ENCODE data around the gene GPRIN1.
"Not testable (repeated sequence)": the region's sequence is repeated elsewhere in the genome, so short reads cannot be mapped to it uniquely, and the experiment has no call there.

Gene GPRIN1

DNA sequence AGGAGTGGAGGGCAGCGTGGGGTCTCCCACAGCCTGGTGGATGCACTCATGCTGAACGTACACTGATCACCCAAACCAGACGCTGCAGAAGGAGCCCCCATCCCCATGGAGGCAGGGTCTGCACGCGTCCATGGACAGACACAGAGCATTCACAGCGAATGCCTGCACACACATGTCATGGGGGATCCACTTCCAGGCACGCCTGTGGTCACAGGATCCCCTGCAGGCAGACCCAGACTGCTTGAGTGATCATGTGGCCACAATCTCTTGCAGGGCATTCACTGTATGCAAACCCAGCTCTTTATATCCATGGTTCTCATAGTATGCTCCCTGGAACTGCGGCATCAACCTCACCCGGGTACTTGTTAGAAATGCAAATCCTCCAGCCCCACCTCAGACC is 15.0 kb upstream of the GPRIN1 start:
- DNase-seq (ENCODE audit: low spot score), result no peak

DNA sequence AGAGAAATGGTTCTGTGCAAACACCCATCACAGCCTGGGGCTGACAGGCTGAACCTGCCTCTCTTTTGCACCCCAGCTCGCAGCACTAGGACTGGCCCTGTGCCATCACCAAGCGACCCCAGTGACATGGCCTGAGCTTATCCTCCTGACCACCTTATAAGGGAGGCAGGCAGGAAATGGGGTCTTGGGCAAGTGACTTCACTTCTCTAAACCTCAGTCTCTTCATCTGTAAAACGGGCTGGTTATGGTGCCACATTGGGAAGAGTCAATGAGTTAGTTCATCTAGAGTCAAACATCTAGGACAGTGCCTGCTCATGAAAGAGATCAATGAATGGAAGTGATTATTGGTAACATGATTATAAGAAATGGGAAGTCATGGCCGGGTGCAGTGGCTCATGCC is 14.2 kb upstream of the GPRIN1 start:
- no peak for DNase-seq (ENCODE audit: low spot score)

DNA sequence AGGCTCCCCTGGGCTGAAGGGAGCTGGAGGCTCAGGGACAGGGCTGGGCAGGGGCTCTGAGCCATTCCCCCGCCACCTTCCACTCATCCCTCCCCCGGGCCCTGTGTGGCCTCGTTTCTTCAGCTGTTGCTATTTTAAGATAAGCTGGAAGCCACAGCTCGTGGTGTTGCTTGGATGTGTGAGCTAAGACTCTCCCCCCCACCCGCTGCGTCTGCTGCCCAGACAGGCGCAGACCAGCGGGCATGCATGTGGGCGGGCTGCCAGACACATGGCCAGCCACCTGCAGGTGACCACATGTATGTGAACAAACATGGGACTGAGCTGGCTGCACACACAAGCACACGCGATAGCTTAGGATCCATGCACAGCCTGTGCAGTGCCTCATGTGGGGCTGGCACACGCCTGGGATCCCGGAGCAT is 11.7 kb upstream of the GPRIN1 start:
- no peak for DNase-seq (ENCODE audit: low spot score)

DNA sequence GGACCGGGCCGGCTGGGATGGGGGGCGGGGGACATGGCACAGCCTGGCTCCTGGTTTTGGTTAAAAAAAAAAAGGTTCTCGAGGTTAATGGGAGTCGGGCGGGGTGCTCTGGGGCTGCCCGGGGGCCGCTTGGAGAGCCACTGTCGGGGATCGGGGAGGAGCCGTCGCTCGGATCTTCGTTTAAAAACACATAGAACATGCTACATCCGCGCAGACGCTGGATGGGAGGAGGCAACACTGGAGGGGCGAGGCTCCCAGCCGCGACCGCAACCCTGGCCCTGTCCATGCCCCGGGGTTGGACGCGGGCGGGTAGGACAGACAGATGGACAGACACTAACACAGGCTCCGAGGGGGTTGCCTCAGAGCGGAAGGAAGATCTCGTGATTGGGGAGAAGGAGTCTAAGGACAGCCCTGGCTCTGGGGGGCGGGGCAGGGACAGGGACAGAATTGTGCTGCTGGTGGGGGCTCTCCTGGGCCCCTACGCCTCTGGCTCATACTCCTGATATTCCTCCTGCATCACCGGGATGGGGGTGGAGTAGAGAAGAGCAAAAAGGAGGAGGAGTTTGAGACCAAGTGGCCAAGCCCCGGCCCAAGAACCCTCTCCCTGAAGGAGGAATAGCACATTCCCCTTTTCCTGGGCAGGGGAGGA is 10.5 kb upstream of the GPRIN1 start:
- DNase-seq (ENCODE audit: low spot score), result no peak

DNA sequence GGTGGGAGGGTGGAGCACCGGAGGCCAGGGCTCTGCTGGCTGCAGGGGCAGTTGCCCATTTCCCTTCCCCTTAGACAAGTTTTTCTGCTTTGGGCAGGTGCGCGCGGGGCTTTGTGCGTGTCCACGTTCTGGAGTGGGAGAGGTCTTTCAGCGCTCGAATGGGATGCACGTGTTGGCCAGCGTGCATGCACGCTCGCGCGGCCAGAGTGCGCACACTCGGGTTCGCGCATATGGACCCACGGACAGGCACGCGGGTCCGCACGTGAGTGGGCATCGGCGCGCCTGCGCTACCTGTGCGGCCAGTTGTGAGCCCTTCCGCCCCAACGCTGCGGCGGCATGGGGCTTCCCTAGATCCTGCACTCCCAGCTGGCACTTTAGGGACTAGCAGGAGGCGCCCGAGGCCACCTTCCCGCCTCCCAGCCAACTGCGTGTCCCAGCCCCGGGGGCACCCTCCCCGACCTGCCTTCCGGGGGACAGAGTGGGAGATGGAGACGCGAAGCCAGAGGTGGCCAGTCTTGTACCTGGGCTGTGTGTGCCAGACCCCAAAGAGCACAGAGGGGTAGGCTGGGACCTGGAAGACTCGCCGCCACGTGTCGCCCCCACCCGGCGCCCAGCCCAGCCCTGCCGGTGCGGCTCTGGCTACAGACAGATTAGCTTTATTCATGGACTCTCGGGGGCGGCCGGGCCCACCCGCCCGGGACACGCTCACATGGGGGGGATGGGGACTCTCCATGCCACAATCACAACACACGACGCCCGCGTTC is 9.8 kb upstream of the GPRIN1 start:
- DNase-seq (ENCODE audit: low spot score), result no peak

DNA sequence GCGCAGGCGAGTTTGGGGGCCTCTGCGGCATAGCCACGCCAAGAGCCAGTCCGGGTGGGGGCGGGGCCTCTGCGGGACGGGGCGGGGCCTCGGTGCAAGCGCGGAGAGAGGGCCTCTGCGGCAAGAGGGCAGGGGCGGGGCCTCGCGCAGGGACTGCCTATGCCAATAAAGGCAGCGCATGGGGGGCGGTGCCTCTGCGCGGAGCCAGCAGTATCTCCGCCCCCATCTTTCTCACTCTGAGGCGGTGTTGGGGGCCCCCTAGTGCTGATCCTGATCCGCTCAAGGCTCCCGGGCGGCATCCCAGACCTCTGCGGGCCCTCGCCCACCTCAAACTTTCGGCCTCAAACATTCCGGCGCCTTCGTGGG is 9.2 kb upstream of the GPRIN1 start:
- DNase-seq (ENCODE audit: low spot score), result peak; percentile 60

DNA sequence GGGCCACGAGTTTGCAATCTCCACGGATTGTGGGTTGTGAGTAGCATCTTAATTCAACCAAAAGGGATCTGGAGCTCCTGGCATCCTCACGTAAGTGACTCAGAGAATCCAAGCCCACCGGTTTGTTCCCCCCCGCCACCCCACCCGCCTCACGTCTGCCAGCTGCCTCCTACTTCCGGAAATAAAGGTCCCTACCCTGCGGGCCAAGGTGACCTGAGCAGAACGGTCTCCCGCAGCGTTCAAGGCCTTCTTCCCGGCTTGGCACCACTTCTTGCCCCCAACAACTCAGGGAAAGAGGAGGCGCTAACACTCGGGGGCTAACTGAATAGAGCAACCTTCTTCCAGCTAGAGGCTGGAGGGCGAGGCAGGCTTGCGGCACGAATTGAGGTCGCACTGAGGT is 8.8 kb upstream of the GPRIN1 start:
- DNase-seq (ENCODE audit: low spot score), result no peak

DNA sequence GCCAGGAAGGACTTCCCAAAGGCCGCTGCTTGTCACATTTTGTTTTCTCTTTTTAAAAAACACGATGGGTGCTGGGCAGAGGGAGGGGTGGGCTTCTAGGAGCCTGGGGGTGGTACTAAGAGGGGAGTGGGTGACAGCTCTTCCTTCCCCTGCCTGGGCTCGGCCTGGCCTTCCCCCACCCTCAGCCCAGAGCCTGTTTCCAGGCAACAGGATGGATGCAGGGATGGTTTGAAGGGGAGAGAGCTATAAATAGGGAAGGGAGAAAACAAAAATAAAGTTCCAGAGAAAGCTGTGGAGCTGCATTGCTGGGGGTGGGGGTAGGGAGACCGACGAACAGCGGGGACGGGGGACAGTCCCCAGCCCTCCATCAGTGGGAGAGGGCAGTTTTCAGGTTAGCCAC is 6.6 kb upstream of the GPRIN1 start:
- DNase-seq (ENCODE audit: low spot score), result no peak

DNA sequence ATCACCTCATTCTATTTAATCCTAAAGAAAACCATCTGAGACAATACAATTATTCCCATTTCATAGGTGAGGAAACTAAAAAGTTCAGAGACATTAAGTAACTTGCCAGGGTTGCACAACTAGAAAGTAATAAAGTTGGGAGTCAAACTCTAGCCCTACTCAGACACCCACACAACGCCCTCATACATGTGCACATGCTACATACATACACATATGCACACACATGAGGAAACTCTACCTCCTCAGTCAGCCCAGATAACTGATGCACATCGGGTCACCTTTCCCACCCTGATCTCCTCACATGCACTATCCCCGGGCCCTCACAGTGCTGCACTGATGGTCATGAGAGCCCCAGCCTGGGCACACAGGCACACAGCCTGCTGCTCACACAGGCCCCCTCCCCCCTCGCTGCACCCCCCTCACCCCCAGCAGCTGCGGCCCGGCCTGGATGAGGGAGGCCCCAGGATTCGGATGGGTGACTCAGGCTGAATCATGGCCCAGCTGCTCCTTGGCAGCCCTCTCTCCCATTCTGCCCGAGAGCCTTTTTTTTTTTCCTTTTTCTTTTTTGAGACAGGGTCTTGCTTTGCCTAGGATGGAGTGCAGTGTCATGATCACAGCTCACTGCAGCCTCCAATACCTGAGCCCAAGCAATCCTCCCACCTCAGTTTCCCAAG is 5.0 kb upstream of the GPRIN1 start:
- DNase-seq (ENCODE audit: low spot score), result no peak

DNA sequence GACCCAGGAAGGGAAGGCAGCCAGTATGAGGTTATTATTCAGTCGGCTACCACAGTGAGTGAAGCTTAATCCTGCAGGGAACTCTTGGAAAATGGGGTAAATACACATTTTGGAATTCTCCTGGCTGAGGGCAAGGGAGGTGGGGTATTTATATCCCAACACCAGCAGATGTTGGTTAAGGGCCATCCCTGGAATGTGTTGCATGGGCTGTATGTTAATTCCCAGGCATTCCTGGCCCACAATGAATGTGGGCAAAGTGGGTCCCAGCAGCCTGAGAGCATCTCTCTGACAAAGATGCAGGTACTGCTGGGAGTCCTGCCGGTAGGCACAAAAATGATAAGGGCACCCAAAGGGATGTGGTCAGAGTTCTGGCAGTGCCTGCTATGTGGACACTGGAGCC is 2.9 kb upstream of the GPRIN1 start:
- no peak for DNase-seq (ENCODE audit: low spot score)

DNA sequence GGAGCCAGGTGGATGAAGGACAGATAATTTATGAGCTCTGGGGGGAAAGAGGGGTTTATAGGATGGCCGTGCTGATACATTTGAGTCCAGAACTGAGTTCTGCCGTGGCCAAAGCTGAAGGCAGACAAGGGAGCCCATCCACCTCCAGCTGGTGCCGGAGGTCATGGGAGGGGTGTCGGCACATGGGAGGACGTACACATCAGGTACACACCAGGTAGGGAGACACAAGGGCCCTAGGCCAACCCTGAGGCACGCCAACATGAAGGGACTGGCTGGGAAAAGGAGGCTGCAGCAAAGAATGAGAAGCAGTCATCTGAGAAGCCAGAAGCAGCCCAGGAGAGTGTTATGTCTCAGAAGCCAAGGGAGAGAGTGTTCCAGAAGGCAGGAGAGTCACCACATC is 2.1 kb upstream of the GPRIN1 start:
- no peak for DNase-seq (ENCODE audit: low spot score)

DNA sequence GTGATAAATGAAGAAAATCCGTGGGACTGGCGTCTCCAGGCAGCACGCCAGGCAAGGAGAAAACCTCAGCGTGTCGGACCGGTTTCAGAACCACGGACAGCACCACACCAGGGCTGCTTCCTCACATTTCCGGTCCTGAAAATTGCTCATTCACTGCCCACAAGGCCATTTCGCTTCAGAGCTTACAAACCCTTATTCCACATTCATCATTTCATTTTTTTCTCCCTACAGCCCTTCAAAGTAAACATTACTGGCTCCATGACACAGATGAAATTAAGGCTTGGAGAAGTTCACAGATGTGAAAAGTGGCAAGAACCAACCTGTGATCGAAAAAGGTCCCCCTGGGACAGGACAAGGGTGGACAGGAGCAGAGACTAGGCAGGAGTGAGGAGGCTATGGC is 1.5 kb upstream of the GPRIN1 start:
- DNase-seq (ENCODE audit: low spot score), result peak; percentile 33

DNA sequence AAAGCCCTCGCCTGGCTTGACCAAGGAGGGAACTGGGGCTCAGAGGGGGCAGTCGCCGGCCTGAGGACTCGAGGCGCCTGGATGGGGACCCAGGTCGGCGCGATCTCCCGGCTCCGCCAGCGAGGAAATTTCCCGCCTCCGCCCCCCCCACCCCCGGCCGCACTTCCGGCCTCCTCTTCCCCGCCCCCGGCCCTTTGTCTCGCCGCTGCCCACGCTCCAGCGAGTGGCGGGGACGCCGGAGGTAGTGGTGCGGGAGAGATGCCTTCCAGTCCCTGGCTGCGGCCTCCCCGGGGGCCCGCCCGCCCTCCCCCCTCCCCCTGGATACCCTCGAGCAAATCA is 448 bp upstream of the GPRIN1 start:
- no peak for DNase-seq (ENCODE audit: low spot score)

DNA sequence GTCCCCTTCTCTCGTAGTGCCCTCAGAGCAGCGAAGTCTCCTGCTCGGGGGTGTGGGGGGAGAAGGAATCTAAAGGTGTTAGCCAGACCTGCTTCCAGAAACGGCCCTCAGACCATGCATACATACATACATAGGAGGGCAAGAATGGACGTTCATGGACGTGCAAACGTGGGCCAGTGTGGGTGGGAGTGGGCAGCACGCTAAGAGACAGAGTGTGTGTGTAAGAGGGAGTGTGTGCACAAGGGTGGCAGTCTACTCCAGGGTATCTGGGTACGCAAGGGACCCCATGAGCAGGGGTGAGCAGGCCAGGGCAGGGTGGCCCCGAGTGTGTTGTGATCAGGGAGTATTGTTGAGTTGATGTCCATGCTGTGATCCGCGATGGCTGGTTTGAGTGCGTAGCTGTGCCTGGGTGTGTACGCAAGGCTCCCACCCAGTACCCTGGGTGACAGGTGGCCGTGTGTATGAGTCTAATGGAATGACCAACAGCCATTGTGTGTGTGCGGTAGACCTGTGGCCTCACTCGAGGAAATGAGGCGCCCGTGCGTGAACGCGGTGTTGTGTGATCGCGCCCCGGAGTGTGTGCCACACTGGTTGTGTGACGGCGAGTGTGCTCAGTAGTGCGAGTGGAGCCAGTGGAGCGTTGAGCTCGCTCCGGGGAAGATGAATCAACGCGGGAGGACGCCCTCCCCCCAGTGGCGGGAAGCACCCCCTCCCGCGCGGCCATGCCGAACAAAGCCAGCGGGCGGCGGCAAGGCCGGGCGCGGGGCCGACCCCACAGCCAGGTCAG is 826 bp downstream of the GPRIN1 start:
- DNase-seq (ENCODE audit: low spot score), result no peak

DNA sequence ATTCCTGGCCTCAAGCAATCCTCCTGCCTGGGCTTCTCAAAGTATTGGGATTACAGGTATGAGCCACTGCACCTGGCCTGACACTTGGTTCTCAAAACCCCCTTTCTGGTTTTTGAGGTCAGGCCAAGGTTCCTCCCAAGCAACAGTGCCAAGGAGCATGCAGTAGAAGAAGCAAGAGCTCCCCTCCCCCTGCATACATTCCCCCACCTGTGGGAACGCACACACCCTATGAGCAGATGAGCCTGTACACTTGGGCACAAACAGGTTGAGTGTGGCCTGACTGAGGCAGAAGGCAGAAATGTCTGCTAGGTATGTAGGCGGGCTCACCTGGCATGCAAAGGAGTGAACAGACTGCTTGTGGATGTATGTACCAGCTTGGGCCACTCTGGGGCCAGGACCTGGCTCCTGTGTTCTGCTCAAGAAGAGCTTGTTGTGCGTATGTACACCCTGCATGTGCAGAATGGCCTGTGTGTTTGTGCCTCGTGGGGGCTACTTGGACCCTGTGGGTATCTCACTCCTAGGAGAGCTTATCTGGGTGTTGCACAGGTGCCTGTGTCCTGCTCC is 1.7 kb downstream of the GPRIN1 start:
- no peak for DNase-seq (ENCODE audit: low spot score)

DNA sequence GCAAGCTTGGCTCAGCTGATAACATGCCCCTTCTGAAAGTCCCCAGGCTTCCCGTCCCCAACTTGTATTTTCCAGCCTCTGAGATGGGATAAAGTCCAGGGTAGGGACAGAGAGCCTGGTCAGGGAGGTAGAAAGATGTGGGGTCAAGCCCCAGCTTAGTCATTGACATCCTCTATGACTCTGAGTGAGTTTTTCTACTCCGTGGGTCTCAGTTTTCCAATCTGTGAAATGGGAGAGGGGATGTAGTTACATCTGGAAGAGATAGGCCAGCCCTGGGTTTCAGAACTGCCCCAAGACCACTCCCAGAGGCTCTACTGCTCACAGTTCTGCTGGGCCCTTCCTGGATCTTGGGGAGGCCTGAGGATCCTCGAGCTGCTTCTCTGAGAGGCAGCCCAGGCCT is 3.1 kb downstream of the GPRIN1 start:
- no peak for DNase-seq (ENCODE audit: low spot score)

DNA sequence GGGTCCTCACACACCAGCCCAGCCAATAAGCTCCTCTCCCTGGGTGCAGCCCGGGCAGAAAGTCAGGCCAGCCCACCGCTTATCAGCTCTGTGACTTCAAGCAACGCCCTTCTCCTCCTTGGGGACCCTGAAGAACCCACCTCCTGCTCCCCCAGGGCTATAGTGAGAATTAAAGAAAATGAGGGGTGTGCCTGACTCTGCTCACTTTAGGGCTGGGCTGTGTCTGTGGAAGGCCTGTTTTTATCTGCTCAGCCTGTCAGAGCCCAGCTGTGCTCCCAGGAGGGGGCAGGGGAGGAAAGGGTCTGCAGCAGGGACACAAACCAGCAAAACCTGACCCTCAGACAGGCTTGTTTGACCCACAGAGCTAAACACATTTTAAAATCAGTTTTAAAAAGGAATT is 3.9 kb downstream of the GPRIN1 start:
- DNase-seq (ENCODE audit: low spot score), result no peak

DNA sequence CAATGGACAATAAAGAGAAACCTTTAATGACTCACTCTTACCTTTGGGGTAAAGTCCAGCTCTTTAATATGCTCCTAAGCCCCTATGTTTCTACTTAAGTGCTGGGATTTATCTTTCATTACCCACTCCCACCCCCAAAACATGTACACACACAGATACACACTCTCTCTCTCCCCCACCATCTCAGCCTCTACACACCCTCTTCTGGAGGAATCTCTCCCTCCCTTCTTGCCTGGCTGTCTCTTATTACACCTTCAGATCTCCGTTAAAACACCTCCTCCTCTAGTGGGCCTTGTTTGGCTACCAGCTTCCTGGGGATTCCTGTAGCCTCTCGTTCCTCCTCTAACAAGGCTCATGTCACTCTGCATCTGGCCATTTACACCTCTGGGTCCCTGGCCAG is 6.9 kb downstream of the GPRIN1 start:
- no peak for DNase-seq (ENCODE audit: low spot score)

DNA sequence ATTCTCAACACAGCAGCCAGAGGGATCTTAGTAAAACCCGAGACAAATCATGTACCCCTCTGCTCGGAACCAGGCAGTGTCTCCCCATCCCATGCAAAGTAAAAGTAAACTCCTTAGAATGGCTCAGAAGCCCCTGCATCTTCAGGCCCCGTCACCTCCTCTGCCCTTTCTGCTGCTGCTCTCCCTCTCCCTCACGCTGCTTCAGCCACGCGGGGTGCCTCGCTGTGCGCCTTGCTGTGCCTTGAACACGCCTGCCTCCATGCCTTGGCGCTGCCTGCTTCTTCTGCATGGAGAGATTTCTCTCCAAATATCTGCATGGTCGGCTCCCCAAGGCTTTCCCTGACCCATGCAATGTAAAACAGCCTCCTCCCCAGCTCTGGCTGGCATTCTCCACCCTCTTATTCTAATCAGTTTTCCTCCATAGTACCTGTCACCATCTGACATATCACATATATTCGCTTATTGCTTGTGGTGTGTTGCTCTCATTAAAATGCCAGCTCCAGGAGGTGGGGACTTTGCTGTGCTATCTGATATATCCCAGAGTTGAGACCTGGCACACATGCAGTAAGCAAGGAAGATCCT is 8.0 kb downstream of the GPRIN1 start:
- DNase-seq (ENCODE audit: low spot score), result no peak

DNA sequence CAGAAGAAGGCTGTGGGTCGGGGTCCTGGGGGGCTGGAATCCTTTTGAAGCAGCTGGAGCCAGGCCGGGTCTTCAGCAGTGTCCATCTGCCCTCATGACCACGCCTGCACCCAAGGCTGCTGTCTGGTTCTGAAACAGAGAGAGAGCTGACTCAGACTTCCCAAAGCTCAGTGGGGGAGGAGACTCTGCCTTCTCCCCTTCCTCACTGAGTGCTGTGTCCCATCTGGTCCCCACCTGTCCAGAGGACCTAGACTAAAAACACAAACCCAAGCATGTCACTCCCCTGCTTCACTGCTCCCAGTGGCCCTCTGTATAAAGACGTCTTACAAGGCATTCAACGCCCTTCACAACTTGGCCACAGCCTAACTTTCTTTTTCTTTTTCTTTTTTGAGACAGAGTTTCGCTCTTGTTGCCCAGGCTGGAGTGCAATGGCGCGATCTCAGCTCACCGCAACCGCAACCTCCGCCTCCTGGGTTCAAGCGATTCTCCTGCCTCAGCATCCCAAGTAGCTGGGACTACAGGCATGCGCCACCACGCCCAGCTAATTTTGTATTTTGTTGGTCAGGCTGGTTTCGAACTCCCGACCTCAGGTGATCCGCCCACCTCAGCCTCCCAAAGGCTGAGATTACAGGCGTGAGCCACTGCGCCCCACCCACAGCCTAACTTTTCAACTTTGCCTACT is 10.1 kb downstream of the GPRIN1 start:
- not testable (repeated sequence) for DNase-seq (ENCODE audit: low spot score)

Data from globus pallidus (tissue), 1 donor.